A172 (cell line): Measurements from ENCODE around the gene GDF10. TPM values are rescaled to one million over a fixed set of nuclear protein-coding genes. Genes with fewer than 3 reads are reported as not detected.

Experiments used
- DNase-seq: peaks from one replicate; pipeline ENCODE4 v3.0.0-alpha.2; 2015; ENCODE audit warnings: low spot score
- total RNA-seq: library from RNA; depleted of rRNA; stranded (reverse); fragments of >200 nt; shearing (Covaris generic); gene quantifications from 2 replicates; pipeline ENCODE4 v1.2.3, GENCODE V29; 2014

The GDF10 gene
- total RNA-seq, 1 experiment from 2014 or later = not detected

DNA sequence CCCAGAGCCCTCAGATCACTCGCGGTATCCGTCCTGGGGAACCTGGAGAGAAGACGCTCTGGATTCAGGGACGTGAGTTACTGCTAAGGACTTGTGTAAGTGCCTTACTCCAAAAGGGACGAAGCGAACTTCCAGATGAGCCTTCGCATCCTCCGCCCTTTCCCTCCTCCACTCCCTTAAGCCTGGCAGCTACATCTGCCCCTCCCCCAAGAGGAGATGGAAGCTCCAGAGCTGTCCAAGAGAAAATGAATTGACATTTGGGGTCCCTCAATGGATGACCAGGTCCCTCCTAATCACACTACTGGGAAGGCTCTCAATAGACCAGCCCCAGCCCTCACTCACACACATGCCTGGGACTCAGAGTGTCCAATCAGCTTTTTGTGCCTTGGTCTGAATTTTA, 31.3 kb upstream of the GDF10 start:
- no peak for DNase-seq

DNA sequence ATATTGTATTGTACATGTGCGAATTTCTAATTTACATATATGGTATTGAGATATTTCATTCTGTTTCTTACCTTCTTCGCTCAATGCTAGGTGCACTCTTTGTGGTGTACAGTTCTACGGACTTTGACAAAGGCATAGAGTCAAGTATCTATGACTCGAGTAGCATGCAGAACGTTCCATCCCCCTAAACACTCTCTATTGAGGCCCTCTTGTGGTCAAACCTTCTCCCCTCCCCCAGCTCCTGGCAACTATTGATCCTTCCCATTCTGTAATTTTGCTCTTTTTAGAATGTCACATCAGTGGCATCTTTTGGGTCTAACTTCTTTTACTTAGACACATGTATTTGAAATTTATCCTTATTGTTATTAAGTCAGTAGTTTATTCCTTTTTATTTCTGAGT, 30.7 kb upstream of the GDF10 start:
- no peak for DNase-seq

DNA sequence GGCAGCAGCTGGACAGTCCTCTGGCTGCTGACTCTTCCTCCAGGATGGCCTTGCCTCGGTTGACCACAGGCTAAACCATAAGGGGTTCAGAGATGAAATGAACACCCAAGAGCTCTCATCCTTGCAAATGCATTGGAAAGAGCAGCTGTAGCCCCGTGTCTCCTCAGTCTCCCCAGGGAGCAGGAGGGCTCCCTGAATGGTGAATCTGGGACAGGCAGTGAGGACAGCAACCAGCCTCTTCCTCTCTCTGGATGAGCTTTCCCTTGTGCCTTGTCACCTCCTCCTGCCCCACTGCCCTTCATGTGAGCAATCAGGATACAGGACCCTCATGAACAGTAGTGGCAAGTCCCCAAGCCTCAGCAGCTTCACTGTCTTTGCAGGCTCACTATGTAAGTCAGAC, 23.9 kb upstream of the GDF10 start:
- no peak for DNase-seq

DNA sequence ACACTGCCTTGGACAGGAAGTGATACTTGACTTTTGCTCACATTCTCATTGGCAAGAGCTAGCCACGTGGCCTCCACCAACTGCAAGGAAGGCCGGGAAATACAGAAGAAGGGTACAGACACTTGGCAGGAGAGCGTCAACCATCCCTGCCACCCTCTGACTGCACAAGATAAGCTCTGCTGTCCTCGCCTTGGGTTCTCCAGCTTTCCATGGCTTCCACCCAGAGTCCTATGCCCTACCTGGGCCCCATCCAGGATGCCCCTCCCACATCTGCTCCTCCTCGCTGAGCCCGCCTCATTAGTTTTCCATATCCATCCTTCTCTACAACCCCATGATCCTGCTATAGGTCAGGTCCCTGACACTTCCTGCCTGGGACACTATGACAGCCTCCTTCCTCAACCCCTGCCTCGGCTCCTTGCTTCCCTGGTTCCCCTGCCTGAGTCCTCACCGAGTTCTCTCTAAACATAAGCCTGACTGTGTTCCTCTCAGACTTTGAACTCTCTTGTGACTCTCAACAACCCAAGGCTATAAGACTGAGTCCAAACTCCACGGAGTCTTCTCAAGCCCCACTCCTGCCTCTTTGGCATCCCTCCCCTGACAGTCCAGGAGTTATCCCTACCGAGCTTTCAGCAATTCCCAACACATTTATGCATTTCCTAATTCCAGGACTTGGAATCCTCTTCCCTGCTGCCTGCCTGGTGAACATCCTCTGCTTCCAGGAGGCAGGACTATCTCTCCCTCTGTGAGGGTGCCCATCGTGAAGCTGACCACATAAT, 23.2 kb upstream of the GDF10 start:
- no peak for DNase-seq

DNA sequence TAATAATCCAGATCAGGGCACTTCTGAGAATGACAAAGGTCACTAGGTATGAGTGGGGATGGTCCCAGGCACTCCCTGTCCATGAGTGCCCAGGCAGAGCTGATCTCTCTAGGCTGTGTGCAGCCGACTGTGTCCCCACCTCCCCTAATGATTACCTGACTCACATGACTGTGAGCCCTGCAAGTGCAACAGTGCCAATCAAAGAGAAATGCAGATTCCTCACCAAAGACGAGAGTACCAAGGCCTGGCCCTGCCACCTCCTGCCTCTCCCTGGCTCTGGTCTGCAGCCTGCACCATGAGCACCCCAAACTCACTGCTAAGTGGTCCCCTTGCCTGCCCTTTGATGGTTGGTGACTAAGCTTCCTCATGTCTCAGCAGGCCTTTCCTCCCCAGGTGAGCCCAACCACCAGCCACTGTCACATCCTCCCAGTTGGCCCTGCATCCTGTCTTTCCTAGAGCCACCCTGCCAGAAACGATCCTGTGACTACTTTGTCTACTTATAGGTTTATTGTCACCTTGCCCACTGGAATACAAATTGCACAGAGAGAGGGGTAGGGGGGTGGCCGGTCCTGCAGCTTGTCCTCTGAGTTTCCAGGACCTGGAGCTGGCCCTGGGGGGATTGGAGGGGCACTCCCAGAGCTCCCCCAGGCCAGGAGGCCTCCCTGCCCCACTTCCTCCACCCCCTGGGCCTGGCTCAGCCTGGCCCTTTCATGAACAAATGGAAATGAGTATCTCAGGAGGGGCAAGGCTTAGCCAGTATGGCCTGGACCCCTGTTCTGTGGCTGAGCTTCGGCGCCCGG, 22.4 kb upstream of the GDF10 start:
- no peak for DNase-seq

DNA sequence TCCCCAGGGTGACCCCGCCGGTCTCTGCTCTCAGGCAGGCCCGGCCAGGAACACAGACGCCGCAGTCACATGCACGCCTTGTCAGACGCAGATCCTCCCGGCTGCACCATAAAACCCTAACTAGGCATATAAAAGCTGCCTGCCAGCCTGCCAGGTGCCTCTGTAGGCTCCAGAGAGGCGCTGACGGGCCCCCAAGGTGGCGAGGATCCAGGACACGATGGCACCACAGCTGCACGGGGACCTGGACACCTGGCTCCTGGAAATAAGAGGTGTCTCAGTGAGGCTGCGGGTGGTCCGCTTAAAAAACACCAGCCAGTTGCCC, 21.9 kb upstream of the GDF10 start:
- no peak for DNase-seq

DNA sequence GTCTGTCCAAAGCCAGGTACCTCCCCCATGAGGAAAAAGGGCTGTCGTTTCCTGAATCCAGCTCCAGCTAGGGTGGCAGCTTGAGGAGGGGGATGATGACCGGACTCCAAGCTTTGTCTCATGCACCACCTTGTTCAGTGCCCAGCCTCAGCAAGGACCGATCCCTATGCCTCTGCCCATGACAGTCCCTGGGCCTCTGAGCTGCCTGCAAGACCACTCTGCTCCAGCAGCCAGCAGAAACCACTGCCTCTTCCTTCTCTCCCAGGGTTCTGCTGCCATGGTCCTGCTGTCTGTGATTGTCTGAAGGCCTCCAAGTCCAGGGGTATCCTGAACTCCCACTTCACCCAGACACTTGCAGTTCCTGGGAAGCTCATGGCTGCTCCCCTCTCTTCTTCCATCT, 21.3 kb upstream of the GDF10 start:
- DNase-seq = no peak

DNA sequence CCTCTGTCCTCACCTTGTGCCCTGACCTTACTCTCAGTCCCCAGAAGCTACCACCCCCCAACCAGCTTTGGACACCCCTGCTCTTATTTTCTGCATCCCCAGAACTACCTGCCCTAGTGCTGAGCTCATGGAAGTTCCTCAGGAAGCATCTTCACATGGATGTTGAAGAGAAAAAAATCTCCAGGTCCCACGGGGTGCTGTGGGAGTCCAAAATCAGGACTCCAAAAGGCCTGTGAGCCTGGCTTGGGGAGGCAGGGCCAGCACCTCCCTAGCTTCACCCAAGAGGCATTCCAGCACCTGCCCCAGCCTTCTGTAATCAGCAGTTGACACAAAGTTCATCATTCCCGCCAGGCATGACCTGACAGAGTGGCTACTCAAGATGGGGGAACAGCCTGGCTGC, 20.7 kb upstream of the GDF10 start:
- no peak for DNase-seq

DNA sequence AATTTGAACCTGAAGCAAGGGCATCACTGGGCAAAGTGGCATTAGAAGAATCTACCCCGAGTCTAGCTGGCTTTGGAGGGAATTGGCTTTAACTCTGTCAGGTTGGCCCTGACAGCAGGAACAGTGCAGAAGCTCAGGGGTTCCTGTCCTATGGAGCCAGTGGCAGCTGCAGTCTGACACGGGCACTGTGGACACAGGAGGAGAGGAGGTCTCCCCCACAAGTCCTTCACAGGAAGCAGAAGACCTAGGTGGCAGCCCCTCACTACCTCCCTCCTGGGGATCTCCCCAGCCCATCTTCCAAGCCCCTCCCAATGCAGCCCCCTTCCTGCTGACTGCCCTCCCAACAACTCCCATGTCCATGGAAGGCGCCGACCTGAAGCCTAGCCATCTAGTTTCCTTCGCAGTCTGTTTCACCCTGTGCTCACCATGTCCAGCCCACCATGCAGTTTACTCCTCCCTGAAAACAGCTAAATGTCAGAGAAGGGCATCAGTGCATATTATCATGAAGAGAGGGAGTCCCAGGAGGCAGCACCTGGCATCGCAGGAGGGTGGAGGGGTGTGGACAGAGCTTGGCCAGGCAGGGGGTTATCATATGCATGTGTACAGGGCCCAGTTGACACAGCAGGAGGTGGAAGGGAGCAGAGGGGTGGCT, 17.9 kb upstream of the GDF10 start:
- DNase-seq = no peak

DNA sequence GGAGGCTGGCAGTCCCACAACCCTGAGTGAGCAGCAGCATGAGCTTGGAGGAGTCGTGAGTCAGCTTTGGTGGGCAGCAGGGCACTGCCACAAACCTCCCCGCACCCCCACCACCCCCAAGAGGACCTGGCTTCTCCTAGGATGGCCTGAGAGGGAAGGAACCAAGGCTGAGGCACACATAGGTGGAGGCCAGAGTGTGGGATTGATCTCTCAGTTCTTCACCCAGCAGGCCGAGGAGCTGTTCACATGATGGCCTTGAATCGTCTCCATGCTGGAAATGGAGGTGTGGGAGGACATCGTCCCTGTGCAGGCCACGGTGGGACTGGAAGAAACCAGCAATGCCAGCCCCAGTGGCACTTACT, 17.4 kb upstream of the GDF10 start:
- no peak for DNase-seq

DNA sequence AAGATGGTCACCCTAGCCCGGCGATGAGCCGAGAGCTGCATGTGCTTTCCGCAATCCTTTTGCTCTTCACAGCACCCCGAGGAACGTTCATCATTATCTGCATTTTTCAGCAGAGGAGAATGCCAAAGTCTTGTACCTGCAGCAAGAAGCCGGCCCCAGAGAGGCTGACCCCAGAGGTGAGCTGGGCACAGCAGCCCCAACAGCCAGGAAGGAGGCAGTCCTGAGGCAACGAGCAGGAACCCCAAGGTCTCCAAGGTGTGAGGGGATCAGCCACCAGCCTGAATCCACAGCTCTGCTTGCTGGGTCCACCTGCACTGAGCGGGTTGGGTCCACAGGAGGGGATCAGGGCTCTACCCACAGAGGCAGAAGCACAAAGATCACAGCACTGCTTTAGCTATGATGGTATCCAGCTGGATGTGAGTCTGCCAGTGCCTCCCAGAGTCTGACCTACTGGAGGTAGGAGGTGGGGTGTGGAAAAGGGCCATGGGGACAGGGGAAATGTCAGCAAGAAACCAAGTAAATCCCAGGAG, 16.8 kb upstream of the GDF10 start:
- DNase-seq = no peak

DNA sequence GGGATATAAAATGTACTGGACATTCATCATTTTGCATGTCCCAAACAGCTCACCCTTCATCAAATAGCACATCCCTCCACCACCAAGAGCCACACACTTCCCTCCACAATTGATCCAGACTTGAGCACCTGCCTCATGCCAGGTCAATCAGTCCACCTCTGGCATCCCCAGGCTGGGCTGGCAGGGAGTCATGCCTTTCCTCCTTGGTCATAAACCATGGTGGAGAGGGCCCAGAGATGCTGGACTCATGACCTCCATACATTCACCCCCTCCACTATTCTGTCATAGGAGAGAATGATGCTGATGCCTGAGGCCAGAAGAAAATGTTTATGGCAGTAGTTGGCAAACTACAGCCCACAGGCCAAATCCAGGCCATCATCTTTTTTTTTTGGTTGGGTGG, 16.1 kb upstream of the GDF10 start:
- DNase-seq = no peak

DNA sequence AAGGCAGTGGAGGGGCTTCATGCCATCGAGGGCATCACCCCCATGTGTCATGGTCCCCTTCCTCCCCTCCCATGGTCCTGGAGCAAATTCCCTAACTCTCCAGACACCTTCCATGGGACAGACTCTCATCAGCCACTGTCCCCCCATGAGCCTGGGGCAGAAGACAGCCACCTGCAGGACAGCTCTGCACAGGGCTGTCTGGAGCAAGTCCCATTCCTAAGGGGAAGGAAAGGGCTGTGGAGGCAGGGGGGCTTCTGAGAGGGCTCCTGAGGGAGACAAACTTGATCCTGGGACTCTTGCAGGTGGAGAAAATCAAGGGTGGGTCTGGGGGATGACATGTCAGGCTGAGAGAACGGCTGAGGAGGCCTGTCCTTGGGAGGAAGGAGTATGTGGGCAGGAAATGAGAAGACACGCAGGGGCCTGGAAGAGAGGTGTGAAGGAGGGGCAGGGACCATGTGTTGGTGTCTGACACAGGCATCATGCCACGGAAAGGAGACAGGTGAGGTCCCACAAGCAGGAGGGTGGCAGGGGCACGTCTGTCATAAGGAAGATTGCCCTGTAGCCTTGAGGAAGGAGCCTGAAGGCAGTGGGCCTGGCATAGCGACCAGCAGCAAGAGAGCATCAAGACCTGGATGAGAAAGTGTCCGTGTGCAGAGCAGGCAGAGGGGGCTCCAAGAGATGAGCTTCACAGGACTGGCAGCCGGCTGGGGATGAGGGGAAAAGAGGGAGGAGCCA, 14.4 kb upstream of the GDF10 start:
- DNase-seq = no peak

DNA sequence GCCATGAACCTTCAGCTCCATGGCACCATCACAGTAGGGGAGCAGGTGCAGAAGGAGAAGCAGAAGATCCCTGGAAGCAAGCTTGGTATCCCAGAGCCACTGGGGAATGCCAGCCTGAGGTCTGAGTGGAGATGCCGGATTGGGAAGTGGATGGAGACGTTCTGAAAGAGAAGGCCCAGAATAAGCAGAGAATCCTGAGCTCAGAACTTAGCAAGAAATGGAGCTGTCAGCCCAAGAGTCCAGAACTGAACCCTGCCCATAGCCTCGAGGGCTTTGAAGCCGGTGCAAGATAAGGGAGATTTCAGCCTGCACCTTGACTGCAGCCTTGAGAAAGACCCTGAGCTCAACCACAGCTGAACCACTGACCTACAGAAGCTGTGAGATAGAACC, 13.9 kb upstream of the GDF10 start:
- no peak for DNase-seq

DNA sequence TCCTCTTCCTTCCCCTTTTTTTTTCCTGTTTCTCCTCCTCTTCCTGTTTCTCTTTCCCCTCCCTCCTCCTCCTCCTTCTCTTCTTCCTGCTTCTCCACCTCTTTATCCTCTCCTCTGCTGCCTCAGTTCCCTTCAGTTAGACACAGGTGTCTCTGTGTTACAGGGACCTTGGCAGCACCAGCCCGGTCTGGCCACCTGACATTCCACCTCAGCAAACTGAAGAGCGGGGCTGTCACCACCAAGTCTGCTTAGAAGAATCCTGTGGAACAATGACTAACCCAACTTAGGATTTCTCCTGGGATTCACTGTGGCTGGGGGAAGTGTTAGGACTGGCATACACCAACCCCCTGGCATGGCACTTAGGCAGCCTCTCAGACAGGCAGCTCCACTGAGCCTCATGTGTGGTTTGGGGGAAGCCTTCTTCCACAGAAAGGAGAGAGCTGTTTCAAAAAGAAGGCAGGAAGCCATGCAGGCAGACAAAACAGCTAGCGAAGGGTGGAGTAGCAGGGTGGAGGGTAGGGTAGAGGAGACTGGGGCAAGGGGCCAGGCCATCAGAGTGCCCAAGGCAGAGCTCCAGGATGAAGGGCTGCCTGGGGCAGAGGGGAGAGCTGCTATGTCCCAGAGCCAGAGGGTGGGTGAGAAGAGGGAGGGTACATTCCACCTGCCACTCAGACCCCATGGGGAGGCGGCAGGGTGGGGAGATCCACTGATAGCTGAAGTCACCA, 13.2 kb upstream of the GDF10 start:
- DNase-seq = no peak

DNA sequence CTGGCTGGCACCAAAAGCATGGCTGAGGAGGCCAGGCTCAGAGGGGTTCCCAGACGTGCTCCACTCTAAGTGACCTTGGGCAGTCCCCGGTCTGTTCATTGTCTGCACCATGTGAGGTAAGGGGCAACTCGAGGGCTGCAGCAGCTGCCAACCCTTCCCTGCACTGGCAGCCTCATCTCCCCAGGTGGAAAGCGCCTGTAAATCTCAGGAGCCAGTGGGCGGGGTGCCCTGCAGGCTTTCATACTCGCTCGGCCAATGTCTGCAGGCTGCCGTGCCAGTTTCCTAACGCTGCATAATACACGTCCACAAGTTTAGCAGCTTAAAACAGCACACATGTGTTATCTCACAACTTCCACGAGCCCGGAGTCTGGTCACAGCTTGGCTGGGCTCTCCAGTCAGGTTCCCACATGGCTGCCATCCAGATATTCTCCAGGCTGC, 12.6 kb upstream of the GDF10 start:
- DNase-seq = no peak

DNA sequence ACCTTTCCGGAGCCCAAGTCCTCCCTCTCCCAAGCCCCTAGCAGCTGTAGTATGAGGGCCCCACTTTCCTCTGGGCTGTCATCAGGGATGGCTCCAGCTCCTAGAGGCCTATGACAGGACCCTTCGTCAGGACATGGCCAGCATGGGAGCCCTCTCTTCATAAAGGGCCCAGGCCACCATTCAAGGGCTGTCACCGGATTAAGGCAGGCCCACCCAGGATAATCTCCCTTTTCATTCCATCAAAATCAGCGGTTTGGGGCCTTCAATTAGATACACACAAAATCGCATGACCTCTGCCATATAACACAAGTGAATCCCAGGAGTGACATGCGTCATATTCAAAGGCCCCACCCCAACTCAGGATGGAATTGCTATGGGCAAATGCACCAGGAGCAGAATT, 12.2 kb upstream of the GDF10 start:
- no peak for DNase-seq

DNA sequence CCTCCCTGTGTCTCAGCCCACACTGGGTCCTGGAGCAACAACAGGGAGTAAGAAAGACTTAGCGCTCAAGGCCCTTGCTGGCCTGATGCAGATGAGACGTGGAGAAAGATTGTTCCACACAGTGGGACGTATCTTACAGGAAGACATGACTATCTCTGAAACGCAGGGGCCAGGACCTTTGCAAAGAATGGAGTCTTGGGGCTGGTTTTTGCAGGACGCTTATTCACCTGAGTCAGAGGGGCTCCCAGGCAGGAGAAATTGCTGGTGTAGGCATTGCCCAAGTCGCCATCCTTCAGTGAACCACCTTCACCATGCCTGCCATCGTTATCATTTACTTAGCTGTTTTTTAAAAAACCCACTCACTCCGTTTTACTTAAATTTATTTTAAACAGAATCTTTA, 11.8 kb upstream of the GDF10 start:
- no peak for DNase-seq

DNA sequence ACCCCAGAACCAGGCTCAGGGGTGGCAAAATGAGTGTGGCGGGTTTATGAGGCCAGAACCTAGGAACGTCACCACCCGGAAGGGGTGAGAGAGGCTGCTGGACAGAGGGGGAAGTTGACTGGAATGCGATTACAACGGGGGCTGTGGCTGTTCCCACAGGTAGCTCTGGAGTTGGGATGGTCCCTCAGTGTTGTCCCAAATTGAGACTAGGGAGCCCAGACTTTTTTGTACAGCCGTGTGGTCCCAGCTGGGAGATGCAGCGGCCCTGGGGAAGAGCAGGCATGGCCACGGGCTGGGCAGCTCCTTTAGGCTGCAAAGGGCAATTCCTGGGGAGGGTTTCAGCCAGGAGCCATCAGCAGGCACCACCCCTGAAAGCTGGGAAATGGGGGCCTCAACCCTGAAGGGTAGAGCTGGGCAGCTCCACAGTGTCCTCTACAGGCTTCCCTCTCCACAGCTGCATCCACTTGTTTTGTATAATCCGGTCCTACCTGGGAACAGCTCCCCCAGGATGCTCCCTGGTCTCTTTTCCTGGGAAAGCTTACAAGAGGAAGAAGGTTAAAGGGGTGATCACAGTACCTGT, 11.0 kb upstream of the GDF10 start:
- DNase-seq = no peak

DNA sequence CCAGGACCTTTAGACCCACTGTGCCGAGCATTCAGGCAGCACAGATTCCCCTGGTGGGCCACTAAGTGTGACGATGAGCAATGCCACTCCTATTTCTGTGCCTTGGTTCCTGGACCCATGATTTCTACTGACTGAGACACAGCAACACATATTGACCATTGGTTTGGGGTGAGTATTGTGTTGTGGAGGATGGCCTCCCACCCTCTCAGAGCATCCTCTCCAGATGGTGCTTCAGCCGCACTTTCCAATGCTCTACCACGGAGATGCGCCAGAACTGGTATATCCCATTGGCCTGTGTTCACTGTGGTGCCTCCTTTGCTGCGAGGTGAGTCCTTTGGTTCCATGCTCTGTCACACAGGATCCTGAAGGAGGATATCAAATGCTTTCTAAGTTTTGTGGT, 10.1 kb upstream of the GDF10 start:
- DNase-seq = no peak

DNA sequence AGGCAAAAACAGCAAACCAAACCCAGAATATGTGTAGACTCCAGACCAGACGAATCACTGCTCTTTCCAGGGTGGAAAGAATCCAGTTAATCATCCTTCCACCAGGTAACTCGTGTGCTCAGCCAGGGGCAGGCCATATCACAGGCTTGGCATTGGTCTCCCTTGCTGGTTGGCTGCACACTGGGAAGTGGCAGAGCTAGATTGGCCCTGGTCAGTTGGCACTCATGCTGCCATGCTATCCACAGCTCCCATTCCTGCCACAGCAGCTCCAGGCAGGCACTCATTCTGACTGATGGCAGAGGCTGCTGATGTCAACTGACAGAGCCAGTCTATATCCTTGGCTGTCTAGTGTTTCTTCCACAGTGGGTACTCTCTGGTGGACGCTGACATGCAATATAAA, 9.7 kb upstream of the GDF10 start:
- DNase-seq = no peak
